Prostate gland (tissue), 2 donors: ENCODE data around the gene CHMP2B. TPM values are rescaled to one million over a fixed set of nuclear protein-coding genes. Genes with fewer than 3 reads are reported as not detected.
"Not testable (repeated sequence)": the region's sequence is repeated elsewhere in the genome, so short reads cannot be mapped to it uniquely, and the experiment has no call there.

ENCODE experiments used
- DNase-seq: peaks from one replicate; pipeline ENCODE4 v3.0.0-alpha.2; 2019; ENCODE audit warnings: low spot score
- H3K27ac ChIP-seq, 2 donors: fragments of 200-600 bp; sonication (generic); 2 replicates each; pipeline ENCODE4 v1.5.1; 2017 to 2019
- H3K27me3 ChIP-seq: fragments of 200-600 bp; sonication (generic); replicated peaks from 2 replicates; pipeline ENCODE4 v1.5.1; 2019; ENCODE audit not compliant: insufficient read depth
- H3K36me3 ChIP-seq, 2 donors: fragments of 200-600 bp; sonication (generic); 1 replicate in 1 of 2; 2 replicates in 1 of 2; pipeline versions ENCODE4 v1.5.1 to v1.8.1; 2017 to 2019
- H3K4me1 ChIP-seq: fragments of 200-600 bp; sonication (generic); replicated peaks from 2 replicates; pipeline ENCODE4 v1.5.1; 2019
- H3K4me3 ChIP-seq, 2 donors: fragments of 200-600 bp; sonication (generic); 2 replicates each; pipeline ENCODE4 v1.5.1; 2017 to 2019
- H3K9me3 ChIP-seq: fragments of 200-600 bp; sonication (generic); 2 replicates; pipeline ENCODE4 v1.5.1; 2017
- CTCF ChIP-seq, 4 experiments: fragments of 200-600 bp in 2 of 4; fragments of 450-650 bp in 2 of 4; sonication (generic) in 2 of 4; IDR thresholded peaks; 1 replicate in 3 of 4; 2 replicates in 1 of 4; pipeline ENCODE4 v1.5.1; 2016 to 2019; ENCODE audit warnings: antibody characterized with exemption in 4 of 4, mild to moderate bottlenecking in 2 of 4, moderate library complexity in 2 of 4
- POLR2A ChIP-seq: fragments of 450-650 bp; IDR thresholded peaks from one replicate; pipeline ENCODE4 v1.6.1; 2016; ENCODE audit warnings: antibody characterized with exemption, mild to moderate bottlenecking
- POLR2AphosphoS5 ChIP-seq: sonication (generic); formaldehyde crosslinking; IDR thresholded peaks from one replicate; pipeline ENCODE4 v1.6.1; 2017; ENCODE audit warnings: antibody characterized with exemption
- WGBS: methylation state at CpG from one replicate; pipeline ENCODE4 v1.1.5; 2018; 5-methylcytosine and 5-hydroxymethylcytosine counted together
- intact Hi-C: fragments of 100-400 bp; cut with DNase I; formaldehyde crosslinking; loops from one replicate; pipeline ENCODE4 v1.14.2; 2022
- microRNA-seq: library from miRNA; unstranded; fragments of <30 nt; microRNA quantifications from one replicate; pipeline ENCODE4, GENCODE V29; 2016
- small RNA-seq, 2 donors: library from RNA; depleted of rRNA; stranded (forward); fragments of <200 nt; gene quantifications; one replicate each; pipeline ENCODE3, GENCODE V24; 2016
- total RNA-seq, 2 donors: library from RNA; depleted of rRNA; stranded (reverse); fragments of >200 nt; gene quantifications; one replicate each; pipeline ENCODE4 v1.1.0, GENCODE V29; 2016

The CHMP2B gene
- total RNA-seq, 2 donors from 2014 or later, result 36.1 to 36.4 TPM

- no peaks in the 10 kb centered on the region for H3K27me3 ChIP-seq
- H3K36me3 ChIP-seq, result no peaks in the 10 kb centered on the region
- intact Hi-C loops, result no loop called here
- 82% methylated on average over 6 of the region's 6 CpGs for WGBS
- H3K4me3 ChIP-seq, result no peak within 1 kb of the TSS
- no peaks in the 10 kb centered on the region for H3K4me1 ChIP-seq
- no peaks in the 10 kb centered on the region for H3K9me3 ChIP-seq
- no peak within 1 kb of the TSS for H3K27ac ChIP-seq
- no peak for TF ChIP-seq CTCF (IDR thresholded peaks at IDR 0.05)
- TF ChIP-seq POLR2A, result no peak
- no peak for TF ChIP-seq POLR2AphosphoS5
- no peak for DNase-seq
Measured at GRCh38 chr3:87276484-87276883, 49.4 kb downstream of the CHMP2B start, which contains the start of gene POU1F1. POU1F1 (minus strand) TSS chr3:87276584; CDS start chr3:87276462, 122 bp downstream.

- Histone ChIP-seq H3K27me3 (no peaks in the 10 kb centered on the region), H3K4me3 (no peak overlapping the region), H3K27ac (no peak overlapping the region), H3K36me3 (no peaks in the 10 kb centered on the region), H3K4me1 (no peaks in the 10 kb centered on the region), H3K9me3 (no peaks in the 10 kb centered on the region)
- intact Hi-C loops, result no loop called here
- TF ChIP-seq POLR2AphosphoS5, result no peak
- no peak for TF ChIP-seq CTCF (IDR thresholded peaks at IDR 0.05)
- no peak for TF ChIP-seq POLR2A
- WGBS, result 92% methylated on average over 1 of the region's 1 CpG
- DNase-seq, result no peak
Measured at GRCh38 chr3:87287011-87287410, 59.9 kb downstream of the CHMP2B start.

- Histone ChIP-seq H3K27ac (no peak overlapping the region), H3K4me3 (no peak overlapping the region), H3K4me1 (no peaks in the 10 kb centered on the region), H3K27me3 (no peaks in the 10 kb centered on the region), H3K9me3 (no peaks in the 10 kb centered on the region), H3K36me3 (no peaks in the 10 kb centered on the region)
- TF ChIP-seq POLR2A, result no peak
- DNase-seq, result no peak
- WGBS, result 91% methylated on average over 8 of the region's 8 CpGs
- intact Hi-C loops, result no loop called here
Measured at GRCh38 chr3:87288446-87288845, 61.3 kb downstream of the CHMP2B start.

GRCh38 chr3:87298111-87298718, 71.1 kb downstream of the CHMP2B start:
- no peaks in the 10 kb centered on the region for H3K36me3 ChIP-seq
- TF ChIP-seq POLR2AphosphoS5 (no peak), CTCF (IDR thresholded peaks at IDR 0.05) (peak in 3 of 4 experiments; percentile 71 to 86 (median 76)), POLR2A (no peak)
- H3K4me1 ChIP-seq, result no peaks in the 10 kb centered on the region
- H3K27ac ChIP-seq, result no peak overlapping the region
- no peaks in the 10 kb centered on the region for H3K27me3 ChIP-seq
- no peak overlapping the region for H3K4me3 ChIP-seq
- 14% methylated on average over 3 of the region's 3 CpGs for WGBS
- no peak for DNase-seq
- intact Hi-C loops, result no loop called here
- H3K9me3 ChIP-seq, result no peaks in the 10 kb centered on the region

GRCh38 chr3:87305031-87305430, 77.9 kb downstream of the CHMP2B start:
- 97% methylated on average over 1 of the region's 1 CpG for WGBS
- intact Hi-C loops, H3K36me3 ChIP-seq: not testable (repeated sequence)

More at GRCh38 chr3:87305031-87305430, 77.9 kb downstream of the CHMP2B start:
- H3K27ac ChIP-seq, DNase-seq, H3K9me3 ChIP-seq, H3K4me1 ChIP-seq, H3K4me3 ChIP-seq, H3K27me3 ChIP-seq: not testable (repeated sequence)

Small RNA genes within 50 kb of the gene (microRNA-seq; reads per million reads assigned to microRNA genes)
- not detected for gene MIR4795

Small RNA genes within 50 kb of the gene (small RNA-seq; reads per million reads assigned to genes)
- gene MIR4795, result 0 reads per million in 2 donors

Other genes with a start within 250 kb of the CHMP2B start
- gene VGLL3, start 236.2 kb upstream of the CHMP2B start, total RNA-seq, result 10 to 100 TPM; 44.4 to 55.5 TPM
- under 1 TPM in 1 of 2 donors, not detected in 1; 0.51 TPM for gene POU1F1, start 49.3 kb downstream of the CHMP2B start, total RNA-seq